IPS DF 4.7 (cell line): ENCODE results near the gene PRMT7.

ENCODE experiments used
- DNase-seq: peaks from one replicate; pipeline ENCODE4 v3.0.0-alpha.2; 2013; ENCODE audit warnings: low spot score; ENCODE audit errors: extremely low read depth

Gene PRMT7

GRCh38 chr16:68300734-68301459 is 9.9 kb upstream of the PRMT7 start:
- no peak for DNase-seq

GRCh38 chr16:68306633-68307032 is 4.2 kb upstream of the PRMT7 start:
- no peak for DNase-seq

- no peak for DNase-seq
These were observed 1.0 kb upstream of the PRMT7 start for GRCh38 chr16:68309799-68310198.

- no peak for DNase-seq
These were observed 414 bp upstream of the PRMT7 start for GRCh38 chr16:68310437-68310773.

GRCh38 chr16:68313116-68313515 is 2.3 kb downstream of the PRMT7 start:
- no peak for DNase-seq

- DNase-seq = no peak
These were observed 8.5 kb downstream of the PRMT7 start for GRCh38 chr16:68319185-68319908.

- DNase-seq = no peak
These were observed 13.5 kb downstream of the PRMT7 start for GRCh38 chr16:68324336-68324735.

- DNase-seq = no peak
These were observed 14.1 kb downstream of the PRMT7 start for GRCh38 chr16:68324780-68325357.

- peak; percentile 62 for DNase-seq
These were observed 17.5 kb downstream of the PRMT7 start for GRCh38 chr16:68328151-68328859.

- DNase-seq = no peak
These were observed 18.1 kb downstream of the PRMT7 start for GRCh38 chr16:68328860-68329390.

- DNase-seq = no peak
These were observed 21.1 kb downstream of the PRMT7 start for GRCh38 chr16:68331879-68332410.

GRCh38 chr16:68332411-68333121 is 21.7 kb downstream of the PRMT7 start:
- DNase-seq = no peak

GRCh38 chr16:68335175-68335574 is 24.4 kb downstream of the PRMT7 start:
- DNase-seq = no peak

- DNase-seq = no peak
These were observed 27.7 kb downstream of the PRMT7 start for GRCh38 chr16:68338326-68339119.

- no peak for DNase-seq
These were observed 28.4 kb downstream of the PRMT7 start for GRCh38 chr16:68339214-68339613.

GRCh38 chr16:68342620-68343019 is 31.8 kb downstream of the PRMT7 start:
- DNase-seq = no peak

- DNase-seq = no peak
These were observed 32.3 kb downstream of the PRMT7 start for GRCh38 chr16:68343137-68343536.

- no peak for DNase-seq
These were observed 33.4 kb downstream of the PRMT7 start for GRCh38 chr16:68344252-68344651.

- no peak for DNase-seq
These were observed 34.6 kb downstream of the PRMT7 start for GRCh38 chr16:68345351-68345810.
